MM.1S (cell line): ENCODE measurements around the gene KCNQ5.

Source experiments
- CTCF ChIP-seq: fragments of 300-600 bp; sonication (generic); IDR thresholded peaks from 2 replicates; pipeline ENCODE4 v1.5.1; 2016; ENCODE audit warnings: antibody characterized with exemption, low read length, mixed read lengths
- EZH2 ChIP-seq: fragments of 300-600 bp; sonication (generic); optimal IDR thresholded peaks from 2 replicates; pipeline ENCODE3; 2017; ENCODE audit warnings: low read depth, mild to moderate bottlenecking, antibody characterized with exemption, low read length, mixed read lengths
- EZH2phosphoT487 ChIP-seq: fragments of 300-600 bp; sonication (generic); IDR thresholded peaks from 2 replicates; pipeline ENCODE4 v1.6.1; 2018; ENCODE audit warnings: antibody characterized with exemption, low read length

- no peak for TF ChIP-seq CTCF
- no peak for TF ChIP-seq EZH2phosphoT487
- TF ChIP-seq EZH2: no peak
Measured at GRCh38 chr6:73064266-73064665, 442.4 kb downstream of the KCNQ5 start.
